ENCODE measurements around the gene UCN. TPM values are rescaled to one million over a fixed set of nuclear protein-coding genes. Genes with fewer than 3 reads are reported as not detected.
"Not testable (repeated sequence)": the region's sequence is repeated elsewhere in the genome, so short reads cannot be mapped to it uniquely, and the experiment has no call there.

UCN gene
- total RNA-seq, 2 donors from 2014 or later: 0.74 to 1.0 TPM

DNA sequence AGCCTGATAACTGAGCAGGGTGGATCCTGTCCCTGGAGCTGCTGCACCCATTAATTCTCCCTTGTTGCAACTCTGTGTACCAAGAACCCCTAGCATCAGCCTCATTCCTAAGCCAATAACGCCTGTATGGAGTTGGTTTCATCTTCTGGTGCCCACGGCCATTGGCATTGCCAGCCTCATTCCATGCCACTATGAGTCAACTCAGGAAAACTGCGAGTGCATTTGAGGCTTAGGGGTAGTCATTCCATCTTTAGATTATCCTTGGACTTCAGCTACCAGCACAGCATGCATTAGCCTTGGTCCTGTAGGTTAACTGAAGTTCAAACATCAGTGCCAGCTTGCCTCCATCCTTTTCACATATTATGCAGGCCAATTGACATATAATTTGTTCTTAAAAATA is 27.4 kb downstream of the UCN start:
- Histone ChIP-seq H3K27me3 (no peaks in the 10 kb centered on the region), H3K4me1 (no peaks in the 10 kb centered on the region), H3K9me3 (no peaks in the 10 kb centered on the region), H3K27ac (no peak overlapping the region), H3K4me3 (no peak overlapping the region), H3K9ac (ENCODE audit: low read depth in 2 of 2, low read length in 2 of 2) (no peak overlapping the region), H3K36me3 (no peaks in the 10 kb centered on the region)
- no peak for DNase-seq
- TF ChIP-seq, protein P1, sequence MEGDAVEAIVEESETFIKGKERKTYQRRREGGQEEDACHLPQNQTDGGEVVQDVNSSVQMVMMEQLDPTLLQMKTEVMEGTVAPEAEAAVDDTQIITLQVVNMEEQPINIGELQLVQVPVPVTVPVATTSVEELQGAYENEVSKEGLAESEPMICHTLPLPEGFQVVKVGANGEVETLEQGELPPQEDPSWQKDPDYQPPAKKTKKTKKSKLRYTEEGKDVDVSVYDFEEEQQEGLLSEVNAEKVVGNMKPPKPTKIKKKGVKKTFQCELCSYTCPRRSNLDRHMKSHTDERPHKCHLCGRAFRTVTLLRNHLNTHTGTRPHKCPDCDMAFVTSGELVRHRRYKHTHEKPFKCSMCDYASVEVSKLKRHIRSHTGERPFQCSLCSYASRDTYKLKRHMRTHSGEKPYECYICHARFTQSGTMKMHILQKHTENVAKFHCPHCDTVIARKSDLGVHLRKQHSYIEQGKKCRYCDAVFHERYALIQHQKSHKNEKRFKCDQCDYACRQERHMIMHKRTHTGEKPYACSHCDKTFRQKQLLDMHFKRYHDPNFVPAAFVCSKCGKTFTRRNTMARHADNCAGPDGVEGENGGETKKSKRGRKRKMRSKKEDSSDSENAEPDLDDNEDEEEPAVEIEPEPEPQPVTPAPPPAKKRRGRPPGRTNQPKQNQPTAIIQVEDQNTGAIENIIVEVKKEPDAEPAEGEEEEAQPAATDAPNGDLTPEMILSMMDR (IDR thresholded peaks at IDR 0.05): no peak
- intact Hi-C loops (cut with DNase I): loop anchor here (2.0 to 10.0 kb wide), 2 partner anchors 182 to 316 kb away; no protein-coding TSS in a partner anchor

DNA sequence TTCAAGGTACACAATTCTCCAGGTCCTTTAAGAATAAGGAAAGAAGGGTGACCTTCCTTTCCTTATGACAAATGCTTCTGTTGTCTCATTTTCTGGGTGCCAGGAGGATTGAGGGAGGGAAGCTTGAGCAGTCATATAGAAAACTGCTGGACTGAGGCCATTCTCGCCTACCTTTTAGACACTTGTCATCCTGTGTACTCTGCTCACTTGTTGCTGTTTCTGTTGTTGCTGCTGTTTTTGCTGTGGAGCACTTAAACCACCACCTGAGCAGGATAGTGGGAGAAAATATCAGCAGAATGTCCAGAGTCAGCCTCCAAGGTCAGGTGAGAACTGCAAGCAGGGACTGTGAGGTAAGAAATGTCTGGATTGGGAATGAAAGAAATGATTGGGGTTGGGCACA is 30.2 kb downstream of the UCN start:
- intact Hi-C loops (cut with DNase I): no loop called here
- Histone ChIP-seq H3K4me3 (no peak overlapping the region), H3K9ac (ENCODE audit: low read depth in 2 of 2, low read length in 2 of 2) (no peak overlapping the region), H3K36me3 (no peaks in the 10 kb centered on the region), H3K27ac (no peak overlapping the region), H3K4me1 (no peaks in the 10 kb centered on the region), H3K27me3 (no peaks in the 10 kb centered on the region), H3K9me3 (no peaks in the 10 kb centered on the region)
- DNase-seq: no peak
- TF ChIP-seq, protein P1 (IDR thresholded peaks at IDR 0.05): no peak

DNA sequence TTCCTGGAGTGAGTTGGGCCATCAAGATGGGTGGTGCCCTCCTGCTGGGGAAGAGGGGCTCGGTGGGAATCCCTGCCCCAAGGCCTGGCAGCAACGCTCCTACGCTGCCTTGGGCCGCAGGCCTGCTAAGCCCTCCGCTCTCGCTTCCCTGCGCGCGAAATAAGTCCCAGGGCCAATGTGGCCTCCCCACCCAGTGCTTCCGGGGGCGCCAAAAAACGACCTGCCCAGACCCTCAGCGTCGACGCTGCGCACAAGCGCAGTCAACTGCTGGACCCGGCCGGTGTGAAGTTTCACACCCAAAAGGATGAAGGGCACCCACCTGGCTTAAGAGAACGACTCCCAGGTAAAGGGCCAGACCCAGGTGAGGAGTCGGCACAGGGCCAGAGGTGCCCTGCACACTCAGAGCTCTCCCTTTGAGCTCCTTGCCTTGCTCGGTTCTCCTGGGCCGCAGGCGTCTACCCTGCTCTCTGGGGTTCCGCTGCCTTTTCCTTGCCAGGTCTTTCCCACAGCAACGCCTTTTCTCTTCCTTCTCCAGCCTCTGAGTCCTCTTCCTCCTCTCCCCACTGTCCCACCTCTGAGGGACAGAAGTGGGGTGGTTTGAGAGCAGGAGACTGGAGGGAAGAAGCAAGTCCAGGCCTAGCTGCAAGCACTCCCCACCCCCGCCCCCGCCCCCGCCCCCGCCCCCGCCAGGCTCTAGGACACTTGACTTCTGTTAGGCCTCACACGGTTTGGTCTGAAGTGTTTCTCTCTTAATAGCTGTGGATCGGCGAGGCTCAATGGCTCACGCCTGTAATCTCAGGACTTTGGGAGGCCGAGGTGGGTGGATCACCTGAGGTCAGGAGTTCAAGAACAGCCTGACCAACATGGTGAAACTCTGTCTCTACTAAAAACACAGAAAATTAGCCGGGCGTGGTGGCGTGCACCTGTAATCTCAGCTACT is 32.8 kb downstream of the UCN start, which contains the start of gene DNAJC5G:
Gene DNAJC5G, plus strand, starts transcription at position 223 of the 940 bp plus-strand sequence. CDS start 1,296 bp downstream, outside the sequence.
- H3K9me3 ChIP-seq: no peaks in the 10 kb centered on the region
- no peak within 1 kb of the TSS for H3K4me3 ChIP-seq
- TF ChIP-seq, protein P1 (IDR thresholded peaks at IDR 0.05): no peak
- no peaks in the 10 kb centered on the region for H3K27me3 ChIP-seq
- no peak within 1 kb of the TSS for H3K27ac ChIP-seq
- no peak within 1 kb of the TSS for H3K9ac ChIP-seq (ENCODE audit: low read depth in 2 of 2, low read length in 2 of 2)
- intact Hi-C loops (cut with DNase I): no loop called here
- no peaks in the 10 kb centered on the region for H3K4me1 ChIP-seq
- no peak for DNase-seq
- no peaks in the 10 kb centered on the region for H3K36me3 ChIP-seq

DNA sequence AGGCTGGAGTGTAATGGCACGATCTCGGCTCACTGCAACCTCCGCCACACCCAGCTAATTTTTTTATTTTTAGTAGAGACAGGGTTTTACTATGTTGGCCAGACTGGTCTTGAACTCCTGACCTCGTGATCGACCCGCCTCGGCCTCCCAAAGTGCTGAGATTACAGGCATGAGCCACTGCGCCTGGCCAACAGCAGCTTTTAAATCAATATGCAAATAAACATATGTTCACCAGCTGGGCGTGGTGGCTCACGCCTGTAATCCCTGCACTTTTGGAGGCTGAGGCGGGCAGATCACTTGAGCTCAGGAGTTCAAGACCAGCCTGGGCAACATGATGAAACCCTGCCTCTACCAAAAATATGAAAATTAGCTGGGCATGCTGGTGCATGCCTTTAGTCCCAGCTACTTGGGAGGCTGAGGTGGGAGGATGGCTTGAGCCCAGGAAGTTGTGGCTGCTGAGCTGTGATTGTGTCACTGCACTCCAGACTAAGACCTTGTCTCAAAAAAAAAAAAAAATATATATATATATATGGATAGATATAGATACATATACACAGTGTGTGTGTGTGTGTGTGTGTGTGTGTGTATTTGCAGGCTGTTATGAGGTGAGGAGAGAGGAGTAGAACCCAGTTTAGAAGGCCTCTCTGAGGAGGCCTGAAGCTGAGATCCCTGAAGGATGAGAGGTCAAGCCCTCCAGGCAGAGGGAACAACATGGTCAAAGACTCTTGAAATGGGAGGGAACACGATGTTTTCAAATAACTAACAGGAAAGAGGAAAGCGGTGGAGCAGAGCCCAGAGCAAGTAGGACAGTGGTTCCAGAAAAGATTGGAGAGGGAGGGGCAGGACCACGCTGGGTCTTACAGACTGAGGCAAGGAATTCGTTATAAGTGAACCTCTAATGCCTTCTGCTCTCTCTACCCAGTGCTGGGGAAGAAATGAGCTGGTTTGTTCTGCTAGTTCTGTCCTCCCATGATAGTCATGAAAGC is 35.4 kb downstream of the UCN start:
- H3K4me3 ChIP-seq; intact Hi-C loops (cut with DNase I); H3K9me3 ChIP-seq; DNase-seq; H3K9ac ChIP-seq (ENCODE audit: low read depth in 2 of 2, low read length in 2 of 2); H3K27me3 ChIP-seq; H3K36me3 ChIP-seq; H3K27ac ChIP-seq; H3K4me1 ChIP-seq: not testable (repeated sequence)

DNA sequence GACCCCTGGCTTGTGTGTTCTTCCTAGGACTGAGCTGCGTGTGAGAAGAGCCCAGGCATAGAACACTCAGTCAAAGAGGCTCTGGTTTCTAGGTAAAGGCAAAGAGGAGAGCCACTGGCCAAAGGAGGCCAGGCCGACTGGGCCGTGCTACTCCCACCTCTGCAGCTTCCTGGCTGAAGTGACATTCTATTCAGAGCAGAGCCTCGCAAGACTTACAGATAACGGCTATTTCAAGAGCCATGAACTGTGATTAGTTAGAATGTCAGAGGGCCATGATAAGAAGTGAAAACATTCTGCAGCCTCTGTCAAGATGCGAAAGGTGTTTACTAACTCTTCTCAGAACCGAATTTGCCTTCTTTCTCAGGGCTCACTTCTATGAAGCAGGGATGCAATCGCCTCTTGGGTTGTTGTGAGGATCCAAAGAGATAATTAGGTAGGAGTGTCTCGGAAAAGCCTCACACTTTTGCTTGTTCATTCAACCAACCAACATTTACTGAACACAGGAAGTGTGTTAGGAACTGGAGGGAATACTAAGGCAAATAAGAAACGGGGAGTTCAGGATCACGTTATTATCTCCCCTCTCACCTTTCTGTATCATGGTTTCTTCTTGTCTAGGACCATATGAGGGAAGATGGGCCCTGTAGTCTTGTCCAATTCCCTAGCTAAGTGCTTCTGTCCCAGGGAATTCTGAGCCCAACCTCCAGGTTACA is 36.5 kb downstream of the UCN start:
- H3K9ac ChIP-seq (ENCODE audit: low read depth in 2 of 2, low read length in 2 of 2): no peak overlapping the region
- no peaks in the 10 kb centered on the region for H3K36me3 ChIP-seq
- H3K27me3 ChIP-seq: no peaks in the 10 kb centered on the region
- H3K9me3 ChIP-seq: no peaks in the 10 kb centered on the region
- H3K4me1 ChIP-seq: no peaks in the 10 kb centered on the region
- no peak overlapping the region for H3K27ac ChIP-seq
- intact Hi-C loops (cut with DNase I): no loop called here
- no peak for DNase-seq
- H3K4me3 ChIP-seq: no peak overlapping the region
- TF ChIP-seq, protein P1 (IDR thresholded peaks at IDR 0.05): no peak

Data from colonic mucosa (tissue), 4 donors.